Measurements from ENCODE around the gene SMARCC1. TPM values are rescaled to one million over a fixed set of nuclear protein-coding genes. Genes with fewer than 3 reads are reported as not detected.

The SMARCC1 gene
- total RNA-seq, 1 experiment from 2014 or later, result 84.2 TPM

DNA sequence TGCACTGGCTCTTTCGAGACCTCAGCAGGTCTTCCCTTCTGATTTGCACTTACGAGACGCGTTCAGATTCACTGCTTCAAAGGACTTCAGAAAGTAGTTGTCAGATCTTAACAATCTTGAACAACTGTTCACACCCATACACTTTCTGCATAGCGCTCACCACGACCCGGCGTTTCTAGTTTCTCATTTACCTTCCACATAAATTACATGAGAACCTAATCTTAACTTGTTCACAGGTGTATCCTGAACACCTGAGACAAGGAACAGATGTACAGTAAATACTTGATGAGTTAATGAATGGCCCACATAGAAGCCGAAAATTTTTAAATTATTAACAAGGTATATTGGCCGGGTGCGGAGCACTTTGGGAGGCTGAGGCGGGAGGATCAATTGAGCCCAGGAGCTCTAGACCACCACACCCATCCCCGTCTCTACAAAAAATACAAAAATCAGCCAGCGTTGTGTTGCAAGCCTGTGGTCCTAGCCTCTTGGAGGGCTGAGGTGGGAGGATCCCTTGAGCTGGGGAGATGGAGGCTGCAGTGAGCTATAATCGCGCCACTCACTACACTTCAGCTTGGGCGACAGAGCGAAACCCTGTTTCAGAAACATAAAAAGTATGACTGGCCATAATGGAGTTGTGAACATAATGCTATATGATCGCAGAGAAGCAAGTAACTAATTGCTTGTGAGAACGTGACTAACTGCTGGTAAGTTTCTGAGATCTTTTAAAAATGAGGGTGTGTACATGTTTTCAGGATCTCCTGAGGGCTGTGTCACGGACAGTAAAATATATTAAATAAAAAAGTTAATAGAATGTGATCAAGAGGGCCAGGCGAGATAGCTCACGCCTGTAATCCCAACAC, 984 bp upstream of the SMARCC1 start:
- H3K27ac ChIP-seq (ENCODE audit: low read length), result peak overlapping the region; percentile 91
- CTCF ChIA-PET, result no interaction called here
- DNase-seq (ENCODE audit: low read depth, low spot score) (no peak), ATAC-seq (no peak)
- POLR2A ChIA-PET, result no interaction called here
- TF ChIP-seq, protein P1, sequence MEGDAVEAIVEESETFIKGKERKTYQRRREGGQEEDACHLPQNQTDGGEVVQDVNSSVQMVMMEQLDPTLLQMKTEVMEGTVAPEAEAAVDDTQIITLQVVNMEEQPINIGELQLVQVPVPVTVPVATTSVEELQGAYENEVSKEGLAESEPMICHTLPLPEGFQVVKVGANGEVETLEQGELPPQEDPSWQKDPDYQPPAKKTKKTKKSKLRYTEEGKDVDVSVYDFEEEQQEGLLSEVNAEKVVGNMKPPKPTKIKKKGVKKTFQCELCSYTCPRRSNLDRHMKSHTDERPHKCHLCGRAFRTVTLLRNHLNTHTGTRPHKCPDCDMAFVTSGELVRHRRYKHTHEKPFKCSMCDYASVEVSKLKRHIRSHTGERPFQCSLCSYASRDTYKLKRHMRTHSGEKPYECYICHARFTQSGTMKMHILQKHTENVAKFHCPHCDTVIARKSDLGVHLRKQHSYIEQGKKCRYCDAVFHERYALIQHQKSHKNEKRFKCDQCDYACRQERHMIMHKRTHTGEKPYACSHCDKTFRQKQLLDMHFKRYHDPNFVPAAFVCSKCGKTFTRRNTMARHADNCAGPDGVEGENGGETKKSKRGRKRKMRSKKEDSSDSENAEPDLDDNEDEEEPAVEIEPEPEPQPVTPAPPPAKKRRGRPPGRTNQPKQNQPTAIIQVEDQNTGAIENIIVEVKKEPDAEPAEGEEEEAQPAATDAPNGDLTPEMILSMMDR (IDR thresholded peaks at IDR 0.05), result no peak
- no peak for TF ChIP-seq POLR2AphosphoS5 (IDR thresholded peaks at IDR 0.05; ENCODE audit: low read depth, low read length)
- TF ChIP-seq TCF7L2 (IDR thresholded peaks at IDR 0.05; ENCODE audit: low read depth, low read length), result no peak
- no peak for TF ChIP-seq SIN3A (IDR thresholded peaks at IDR 0.05; ENCODE audit: borderline replicate concordance, insufficient read depth, low read depth, low read length)
- TF ChIP-seq, protein P2, sequence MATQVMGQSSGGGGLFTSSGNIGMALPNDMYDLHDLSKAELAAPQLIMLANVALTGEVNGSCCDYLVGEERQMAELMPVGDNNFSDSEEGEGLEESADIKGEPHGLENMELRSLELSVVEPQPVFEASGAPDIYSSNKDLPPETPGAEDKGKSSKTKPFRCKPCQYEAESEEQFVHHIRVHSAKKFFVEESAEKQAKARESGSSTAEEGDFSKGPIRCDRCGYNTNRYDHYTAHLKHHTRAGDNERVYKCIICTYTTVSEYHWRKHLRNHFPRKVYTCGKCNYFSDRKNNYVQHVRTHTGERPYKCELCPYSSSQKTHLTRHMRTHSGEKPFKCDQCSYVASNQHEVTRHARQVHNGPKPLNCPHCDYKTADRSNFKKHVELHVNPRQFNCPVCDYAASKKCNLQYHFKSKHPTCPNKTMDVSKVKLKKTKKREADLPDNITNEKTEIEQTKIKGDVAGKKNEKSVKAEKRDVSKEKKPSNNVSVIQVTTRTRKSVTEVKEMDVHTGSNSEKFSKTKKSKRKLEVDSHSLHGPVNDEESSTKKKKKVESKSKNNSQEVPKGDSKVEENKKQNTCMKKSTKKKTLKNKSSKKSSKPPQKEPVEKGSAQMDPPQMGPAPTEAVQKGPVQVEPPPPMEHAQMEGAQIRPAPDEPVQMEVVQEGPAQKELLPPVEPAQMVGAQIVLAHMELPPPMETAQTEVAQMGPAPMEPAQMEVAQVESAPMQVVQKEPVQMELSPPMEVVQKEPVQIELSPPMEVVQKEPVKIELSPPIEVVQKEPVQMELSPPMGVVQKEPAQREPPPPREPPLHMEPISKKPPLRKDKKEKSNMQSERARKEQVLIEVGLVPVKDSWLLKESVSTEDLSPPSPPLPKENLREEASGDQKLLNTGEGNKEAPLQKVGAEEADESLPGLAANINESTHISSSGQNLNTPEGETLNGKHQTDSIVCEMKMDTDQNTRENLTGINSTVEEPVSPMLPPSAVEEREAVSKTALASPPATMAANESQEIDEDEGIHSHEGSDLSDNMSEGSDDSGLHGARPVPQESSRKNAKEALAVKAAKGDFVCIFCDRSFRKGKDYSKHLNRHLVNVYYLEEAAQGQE (IDR thresholded peaks at IDR 0.05; ENCODE audit: insufficient read depth in 1 of 2, low read depth in 2 of 2, low read length in 1 of 2), result no peak
- intact Hi-C loops (cut with micrococcal nuclease; ENCODE audit: unreplicated experiment), result no loop called here
- no peaks in the 10 kb centered on the region for H3K9me3 ChIP-seq (ENCODE audit: control insufficient read depth, insufficient read depth, low read depth, low read length)
- in situ Hi-C loops (cut with HindIII; ENCODE audit: low pct_unique_long_range_greater_than_20kb, low sequenced_read_pairs), result no loop called here
- peak overlapping the region; percentile 68 to 86 for H3K4me3 ChIP-seq (ENCODE audit: low read depth in 2 of 2, low read length in 2 of 2)
- H3K27me3 ChIP-seq (ENCODE audit: control insufficient read depth, insufficient read depth, low read length), result no peaks in the 10 kb centered on the region
- BruUV-seq (replicated peaks), result no TSS peak
- H3K4me1 ChIP-seq (ENCODE audit: control insufficient read depth, insufficient read depth, low read length), result peaks cover 6% of the 10 kb centered on the region; the same call in 1 of the 2 replicates
- H3K36me3 ChIP-seq (ENCODE audit: control insufficient read depth, insufficient read depth, low read length), result peaks cover 11% of the 10 kb centered on the region

DNA sequence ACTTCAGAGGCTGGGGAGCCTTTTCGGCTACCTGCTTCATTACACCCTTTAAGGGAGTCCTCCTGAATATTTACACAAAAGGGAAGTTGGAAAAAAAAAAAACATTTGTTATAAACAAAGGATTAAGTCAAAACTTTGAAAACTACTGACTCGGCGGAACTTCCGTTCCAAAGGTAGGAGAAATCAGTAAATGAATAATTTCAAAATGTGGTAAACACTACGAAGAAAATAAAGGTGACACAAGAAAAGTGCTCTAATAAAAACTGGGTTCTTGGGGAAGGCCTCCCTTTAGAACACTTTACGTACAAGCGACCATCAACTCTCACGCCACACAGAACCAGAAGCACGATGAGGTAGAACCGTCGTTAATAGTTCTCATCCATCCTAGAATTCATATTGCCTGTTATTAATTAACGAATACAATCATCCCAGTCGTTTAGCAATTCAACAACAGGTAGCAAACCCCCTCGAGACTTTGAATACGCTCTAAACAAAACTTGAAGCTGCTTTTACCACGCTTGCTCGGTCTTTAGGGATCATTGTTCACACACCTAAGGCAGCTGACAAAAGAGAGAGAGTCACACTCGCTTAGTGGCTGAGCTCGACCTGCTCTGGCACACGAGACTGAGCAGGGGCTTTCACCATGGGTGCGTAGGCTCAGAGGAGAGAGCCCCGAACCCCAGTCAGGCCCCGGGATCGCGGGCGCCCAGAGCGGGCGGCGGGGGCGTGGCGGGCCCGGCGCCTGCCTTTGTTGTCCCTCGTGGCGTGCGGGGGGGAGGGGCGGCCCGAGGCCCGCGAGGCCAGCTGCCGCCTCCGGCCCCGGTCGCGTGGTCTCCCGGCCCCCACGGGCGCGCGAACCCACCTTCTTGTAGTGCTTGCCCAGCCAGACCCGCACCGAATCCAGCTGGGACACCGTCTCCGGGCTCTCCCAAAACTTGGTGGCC, 680 bp downstream of the SMARCC1 start:
- Histone ChIP-seq H3K4me3 (ENCODE audit: low read depth in 2 of 2, low read length in 2 of 2) (peak overlapping the region; percentile 68 to 86), H3K36me3 (ENCODE audit: control insufficient read depth, insufficient read depth, low read length) (peaks cover 11% of the 10 kb centered on the region), H3K27ac (ENCODE audit: low read length) (peak overlapping the region; percentile 93), H3K9me3 (ENCODE audit: control insufficient read depth, insufficient read depth, low read depth, low read length) (no peaks in the 10 kb centered on the region), H3K4me1 (ENCODE audit: control insufficient read depth, insufficient read depth, low read length) (peaks cover 6% of the 10 kb centered on the region; the same call in 1 of the 2 replicates), H3K27me3 (ENCODE audit: control insufficient read depth, insufficient read depth, low read length) (no peaks in the 10 kb centered on the region)
- peak; percentile 70 for ATAC-seq
- CTCF ChIA-PET, result no interaction called here
- TSS peak; percentile 92 for BruUV-seq (replicated peaks)
- TF ChIP-seq, protein P1 (IDR thresholded peaks at IDR 0.05), result no peak
- peak; percentile 35; the same call in 1 of the 2 replicates for TF ChIP-seq SIN3A (IDR thresholded peaks at IDR 0.05; ENCODE audit: borderline replicate concordance, insufficient read depth, low read depth, low read length)
- peak; percentile 83 for TF ChIP-seq TCF7L2 (IDR thresholded peaks at IDR 0.05; ENCODE audit: low read depth, low read length)
- POLR2A ChIA-PET, result interaction anchor here (0.5 kb wide), 1 partner anchor 25 kb away, joined by 3 read pairs; no protein-coding TSS in a partner anchor
- intact Hi-C loops (cut with micrococcal nuclease; ENCODE audit: unreplicated experiment) (no loop called here), in situ Hi-C loops (cut with HindIII; ENCODE audit: low pct_unique_long_range_greater_than_20kb, low sequenced_read_pairs) (no loop called here)
- no peak for DNase-seq (ENCODE audit: low read depth, low spot score)

Data from Panc1 (cell line).